NCI-H2029 treated with DMSO at 0.1 percent for 48 hours (cell line): ENCODE results near the gene FTCDNL1.

ENCODE experiments used
- DNase-seq: peaks from one replicate; lab custom pipeline; 2025; lab: John Stamatoyannopoulos, UW

Gene FTCDNL1

GRCh38 chr2:199842631-199843395, 8.2 kb downstream of the FTCDNL1 start:
- no peak for DNase-seq

- no peak for DNase-seq
These were observed 9.6 kb downstream of the FTCDNL1 start for GRCh38 chr2:199841409-199841808.

GRCh38 chr2:199838399-199838798, 12.6 kb downstream of the FTCDNL1 start:
- DNase-seq = no peak

DNA sequence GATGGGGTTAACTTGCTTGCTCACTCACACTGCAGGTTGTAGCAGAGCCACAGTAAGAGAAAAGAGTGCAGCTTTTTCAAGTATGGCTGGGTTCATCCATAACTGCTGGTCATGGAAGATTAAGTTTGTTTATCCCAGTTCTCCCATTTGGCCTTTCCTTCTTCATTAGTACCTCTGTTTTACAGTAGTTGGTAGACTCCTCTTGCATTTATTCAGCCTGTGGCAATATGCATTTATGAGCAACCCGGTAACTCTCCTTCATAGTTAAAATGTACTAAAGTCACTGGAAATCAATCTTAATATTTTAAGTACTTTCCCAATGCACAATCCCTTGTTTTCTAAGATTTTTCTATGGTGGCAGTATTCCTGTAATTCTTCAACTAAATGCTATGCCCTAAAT, 14.0 kb downstream of the FTCDNL1 start:
- no peak for DNase-seq

- peak; percentile 79 for DNase-seq
These were observed 17.5 kb downstream of the FTCDNL1 start for GRCh38 chr2:199833525-199833924.

DNA sequence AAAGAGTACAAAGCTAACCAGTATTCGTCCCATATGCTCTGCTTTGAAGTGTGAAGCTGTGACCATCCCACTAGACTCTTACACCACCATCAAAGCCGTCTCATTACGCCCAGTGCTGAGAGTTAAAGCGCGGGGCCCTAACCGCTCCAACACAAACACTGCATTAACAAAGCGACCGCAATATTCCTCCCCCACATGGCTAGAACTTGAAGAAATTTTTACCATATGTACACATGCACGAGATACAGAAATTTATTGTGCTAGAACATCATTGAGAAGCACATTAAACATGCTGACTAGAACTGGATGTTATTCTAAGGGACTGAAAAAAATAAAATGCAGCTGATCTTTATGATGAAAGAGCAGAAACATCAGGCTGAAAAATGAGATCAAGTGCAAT, 20.5 kb downstream of the FTCDNL1 start:
- DNase-seq = no peak

DNA sequence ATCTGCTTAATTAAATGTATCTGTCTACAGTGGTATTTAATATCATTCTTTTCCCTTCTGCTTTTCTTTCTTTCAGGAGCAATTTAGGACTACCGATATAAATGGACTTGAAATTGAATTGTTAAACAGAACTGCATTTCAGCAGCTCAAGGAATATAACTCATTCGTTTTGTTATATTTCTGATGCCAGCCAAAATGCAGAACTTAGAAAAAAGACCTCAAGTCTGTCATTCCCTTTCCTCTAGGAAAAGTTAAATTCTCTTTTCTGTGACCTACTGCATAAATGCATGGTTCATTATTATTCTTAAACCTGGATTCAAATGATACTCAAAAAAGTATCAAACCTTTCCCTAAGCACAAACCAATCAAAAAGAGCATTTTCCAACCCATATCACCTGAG, 21.4 kb downstream of the FTCDNL1 start:
- DNase-seq = no peak

DNA sequence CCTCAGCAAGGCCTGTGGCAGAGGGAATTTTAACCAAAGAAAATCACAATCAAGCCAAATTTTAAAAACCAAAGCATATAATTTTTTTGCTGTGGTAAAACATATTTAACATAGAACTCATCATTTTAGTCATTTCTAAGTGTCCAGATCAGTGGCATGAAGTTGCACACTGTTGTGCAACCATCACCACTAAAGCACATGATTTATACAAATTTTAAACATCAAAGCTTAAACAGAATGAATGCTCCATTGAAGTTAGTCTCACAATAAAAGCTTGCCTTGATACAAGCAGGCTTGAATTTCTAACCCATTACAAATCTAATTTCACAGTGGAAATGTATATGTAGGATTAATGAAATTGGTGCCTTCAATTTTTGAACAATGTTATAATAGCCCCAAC, 31.2 kb downstream of the FTCDNL1 start:
- DNase-seq = no peak

GRCh38 chr2:199818754-199819153, 32.2 kb downstream of the FTCDNL1 start:
- no peak for DNase-seq

- DNase-seq = peak; percentile 63
These were observed 33.0 kb downstream of the FTCDNL1 start for GRCh38 chr2:199818026-199818425.

DNA sequence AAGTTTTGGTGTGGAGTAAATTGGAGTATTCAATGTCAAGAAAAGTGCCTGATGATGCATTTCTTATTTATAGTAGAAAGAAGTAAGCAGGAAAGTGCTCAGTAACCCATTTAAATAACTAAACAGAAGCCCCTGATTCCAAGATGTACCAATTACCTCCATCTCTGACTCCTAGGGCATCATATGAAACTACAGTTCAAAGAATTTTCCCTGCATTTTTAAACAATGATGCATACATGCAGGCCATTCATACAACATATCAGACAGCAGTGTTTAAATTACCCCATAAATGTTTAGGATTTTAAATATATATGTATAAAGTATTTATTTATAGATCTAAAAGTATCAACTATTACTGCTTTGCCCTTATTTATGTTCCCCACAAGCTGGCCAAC, 36.2 kb downstream of the FTCDNL1 start:
- no peak for DNase-seq

- no peak for DNase-seq
These were observed 36.7 kb downstream of the FTCDNL1 start for GRCh38 chr2:199814101-199814816.

- DNase-seq = no peak
These were observed 38.5 kb downstream of the FTCDNL1 start for GRCh38 chr2:199812493-199812892.

DNA sequence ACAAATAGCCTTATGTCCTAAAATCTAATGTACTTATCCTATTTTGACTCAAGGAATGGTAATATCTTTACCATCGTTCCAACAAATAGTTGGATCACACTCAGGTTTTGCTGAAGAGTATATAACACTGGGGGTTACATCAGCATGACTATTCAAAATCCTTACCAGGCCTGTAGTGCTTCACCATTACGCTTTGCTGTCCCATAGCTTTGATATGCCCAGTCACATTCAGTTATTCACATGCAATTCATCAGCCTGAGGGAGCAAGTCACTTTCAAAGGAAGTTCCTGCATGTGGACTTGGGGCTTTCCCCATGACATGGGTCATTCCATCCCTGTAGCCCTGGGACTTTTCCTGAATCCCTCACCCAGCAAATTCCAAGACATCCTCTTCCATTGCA, 39.6 kb downstream of the FTCDNL1 start:
- no peak for DNase-seq

GRCh38 chr2:199810422-199811171, 40.4 kb downstream of the FTCDNL1 start:
- no peak for DNase-seq

- no peak for DNase-seq
These were observed 43.0 kb downstream of the FTCDNL1 start for GRCh38 chr2:199807966-199808365.

DNA sequence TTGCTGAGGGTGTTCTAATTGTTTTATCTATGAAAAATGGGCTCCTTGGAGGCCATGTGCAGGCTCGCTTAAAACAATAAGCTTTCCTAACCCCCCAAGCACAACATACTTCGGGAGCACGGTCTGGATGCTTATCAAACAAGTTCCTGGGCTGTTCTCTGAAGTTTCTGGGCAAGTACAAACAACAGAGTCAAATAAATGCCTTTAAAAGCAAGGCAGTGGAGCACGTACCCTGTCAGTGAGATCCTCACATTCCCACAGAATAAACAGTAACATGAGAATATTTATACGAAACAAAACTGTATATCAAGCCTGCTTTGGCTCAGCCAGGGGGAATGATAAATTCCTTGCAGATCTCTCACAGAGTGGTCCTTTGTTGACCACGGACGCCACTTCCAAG, 44.8 kb downstream of the FTCDNL1 start:
- no peak for DNase-seq

GRCh38 chr2:199804831-199805230, 46.2 kb downstream of the FTCDNL1 start:
- DNase-seq = no peak

GRCh38 chr2:199798831-199799580, 52.0 kb downstream of the FTCDNL1 start:
- DNase-seq = no peak

DNA sequence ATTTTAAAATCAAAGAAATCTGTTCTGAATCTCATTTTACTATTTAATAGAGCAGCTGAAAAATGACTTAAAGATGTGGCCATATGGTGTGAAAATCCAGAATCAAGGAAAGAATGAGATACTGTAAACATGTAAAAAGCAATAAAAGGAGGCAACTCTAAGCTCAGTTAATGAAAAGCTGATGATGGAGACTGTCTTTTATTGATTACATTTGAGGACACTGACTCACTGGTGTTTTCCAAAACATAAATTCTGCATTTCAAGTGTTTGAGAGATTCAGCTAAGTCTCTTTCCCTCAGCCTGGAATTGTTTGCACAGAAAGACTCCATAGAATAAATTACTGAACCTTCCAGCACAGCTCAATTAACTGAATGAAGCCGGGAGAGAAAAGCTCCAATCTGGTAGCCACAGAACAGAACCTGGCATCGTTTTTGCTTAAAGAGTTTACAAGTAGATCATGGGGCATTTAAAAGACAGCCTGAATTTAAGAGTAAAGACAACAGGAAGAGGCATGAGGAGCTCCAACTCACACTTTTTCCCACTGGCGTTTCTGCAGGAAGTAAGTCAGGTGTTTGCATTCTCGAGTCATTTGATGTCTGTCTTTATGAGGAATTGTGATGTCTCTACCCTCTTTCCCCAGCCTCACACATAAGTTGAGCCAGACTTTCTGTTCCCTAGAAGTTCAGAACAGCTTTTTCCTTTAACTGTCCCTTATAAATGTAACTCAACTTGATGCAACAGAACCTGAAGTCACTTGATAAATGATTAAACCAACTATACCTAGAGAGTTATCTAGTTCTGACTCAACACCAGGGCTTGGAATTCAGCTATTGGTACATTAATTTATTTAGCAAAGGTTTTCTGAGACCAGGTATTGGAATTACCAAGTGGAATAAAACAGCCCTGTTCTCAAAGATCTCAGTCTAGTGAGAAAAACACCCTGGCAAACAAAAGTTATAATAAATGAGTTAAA, 53.3 kb downstream of the FTCDNL1 start:
- DNase-seq = no peak

DNA sequence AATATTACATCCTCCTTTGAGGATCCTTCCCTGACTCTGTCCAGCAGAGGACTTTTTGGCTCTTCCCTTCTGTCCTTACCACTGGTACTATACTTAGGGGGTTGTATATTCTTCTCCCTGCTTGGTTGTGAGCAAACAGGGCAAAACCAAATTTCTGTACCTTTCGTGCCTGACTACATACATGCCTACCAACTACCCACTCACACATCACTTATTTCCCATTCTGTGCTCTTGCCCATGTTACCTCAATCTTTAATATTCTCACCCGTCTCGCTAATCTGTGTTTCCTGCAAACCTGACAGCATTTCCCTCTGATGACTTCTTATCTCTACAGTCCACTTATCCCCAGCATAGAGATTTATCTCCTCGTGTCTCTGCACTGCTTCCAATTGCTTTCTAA, 58.6 kb downstream of the FTCDNL1 start:
- no peak for DNase-seq
